K562 (cell line): ENCODE measurements around the gene SAMD13. TPM values are rescaled to one million over a fixed set of nuclear protein-coding genes. Genes with fewer than 3 reads are reported as not detected.
A peak's percentile ranks its signal among the peaks of the same experiment; 100 is the strongest.

Experiments
- ATF4 ChIP-seq: fragments of 450-650 bp; formaldehyde crosslinking; IDR thresholded peaks from 2 replicates; pipeline ENCODE4 v1.4.0; 2022; ENCODE audit warnings: mild to moderate bottlenecking, moderate library complexity
- CEBPG ChIP-seq, 3 experiments: fragments of 200-800 bp in 1 of 3; sonication (Bioruptor generic) in 1 of 3; sonication (generic) in 1 of 3; formaldehyde crosslinking in 1 of 3; IDR thresholded peaks in 2 of 3; conservative IDR thresholded peaks in 1 of 3; 2 replicates each; pipeline versions ENCODE4 v1.6.1 to v1.8.0; 2016 to 2022; ENCODE audit warnings: missing compliant biosample characterization in 2 of 3, missing genetic modification characterization in 2 of 3, mild to moderate bottlenecking in 1 of 3, missing genetic modification reagents in 1 of 3
- CHD4 ChIP-seq: fragments of 200-600 bp; sonication (generic); IDR thresholded peaks from 3 replicates; pipeline ENCODE4 v1.6.1; 2012; ENCODE audit warnings: low read depth, mild to moderate bottlenecking, mixed read lengths, low read length, inconsistent platforms; ENCODE audit not compliant: insufficient read depth, insufficient replicate concordance, poor library complexity, severe bottlenecking
- DACH1 ChIP-seq: fragments of 450-650 bp; IDR thresholded peaks from 2 replicates; pipeline ENCODE4 v1.6.1; 2018; ENCODE audit not compliant: partially characterized antibody
- GATA2 ChIP-seq: sonication (generic); formaldehyde crosslinking; IDR thresholded peaks from 2 replicates; pipeline ENCODE4 v1.4.0; 2020; ENCODE audit warnings: mild to moderate bottlenecking, missing genetic modification reagents
- GTF2A2 ChIP-seq: IDR thresholded peaks from 2 replicates; pipeline ENCODE4 v1.6.1; 2016; ENCODE audit warnings: mild to moderate bottlenecking, missing genetic modification characterization, missing compliant biosample characterization
- MXD1 ChIP-seq: fragments of 250-450 bp; sonication (Bioruptor Pico); IDR thresholded peaks from 2 replicates; pipeline ENCODE4 v1.8.0; 2021; ENCODE audit warnings: borderline replicate concordance, mild to moderate bottlenecking, moderate library complexity; ENCODE audit not compliant: poor library complexity, severe bottlenecking
- NR2C2 ChIP-seq, 2 experiments: fragments of 200-800 bp in 1 of 2; sonication (Bioruptor generic) in 1 of 2; sonication (generic) in 1 of 2; formaldehyde crosslinking in 1 of 2; IDR thresholded peaks; 2 replicates each; pipeline versions ENCODE4 v1.6.1 to v1.8.0; 2016 to 2022; ENCODE audit warnings: mild to moderate bottlenecking in 1 of 2, missing compliant biosample characterization in 1 of 2, missing genetic modification characterization in 1 of 2, missing genetic modification reagents in 1 of 2
- NUFIP1 ChIP-seq: fragments of 450-650 bp; IDR thresholded peaks from 2 replicates; pipeline ENCODE4 v1.6.1; 2018; ENCODE audit not compliant: partially characterized antibody
- RBM14 ChIP-seq: fragments of 200-400 bp; formaldehyde crosslinking; IDR thresholded peaks from 2 replicates; pipeline ENCODE4 v1.6.1; 2018; ENCODE audit warnings: low read depth, mild to moderate bottlenecking, low read length, moderate library complexity, borderline replicate concordance; ENCODE audit not compliant: insufficient read depth
- RERE ChIP-seq: sonication (generic); formaldehyde crosslinking; IDR thresholded peaks from 2 replicates; pipeline ENCODE4 v1.8.0; 2023; ENCODE audit warnings: missing genetic modification reagents, mild to moderate bottlenecking, borderline replicate concordance
- SIX5 ChIP-seq, 2 experiments: IDR thresholded peaks; 2 replicates each; pipeline ENCODE4 v1.6.1; 2011; ENCODE audit warnings: low read length in 2 of 2, borderline replicate concordance in 1 of 2, low read depth in 1 of 2, mild to moderate bottlenecking in 1 of 2, moderate library complexity in 1 of 2; ENCODE audit not compliant: insufficient read depth in 1 of 2
- SMARCA5 ChIP-seq: fragments of 450-650 bp; IDR thresholded peaks from 2 replicates; pipeline ENCODE4 v1.6.1; 2016
- TAF1 ChIP-seq: IDR thresholded peaks from 2 replicates; pipeline ENCODE4 v1.6.1; 2011; ENCODE audit warnings: mild to moderate bottlenecking, low read length, moderate library complexity; ENCODE audit not compliant: insufficient read depth, control insufficient read depth, severe bottlenecking; ENCODE audit errors: extremely low read depth
- TEAD4 ChIP-seq, 2 experiments: sonication (generic) in 1 of 2; formaldehyde crosslinking in 1 of 2; IDR thresholded peaks; 2 replicates each; pipeline versions ENCODE4 v1.6.1 to v1.8.0; 2012 to 2022; ENCODE audit warnings: borderline replicate concordance in 1 of 2, inconsistent platforms in 1 of 2, low read length in 1 of 2, mild to moderate bottlenecking in 1 of 2, missing genetic modification reagents in 1 of 2
- ZC3H8 ChIP-seq: fragments of 450-650 bp; IDR thresholded peaks from 2 replicates; pipeline ENCODE4 v1.6.1; 2017
- ZNF75A ChIP-seq: fragments of 450-650 bp; formaldehyde crosslinking; IDR thresholded peaks from 2 replicates; pipeline ENCODE4 v1.4.0; 2020; ENCODE audit warnings: mild to moderate bottlenecking
- ZNF780A ChIP-seq: fragments of 250-450 bp; sonication (Bioruptor Pico); IDR thresholded peaks from 2 replicates; pipeline ENCODE4 v1.5.0; 2021; ENCODE audit warnings: mild to moderate bottlenecking
- polyA plus RNA-seq, 8 experiments: library from polyadenylated mRNA; depleted of rRNA in 4 of 8; stranded (reverse) in 5 of 8; unstranded in 3 of 8; fragments of >200 nt; fragmentation: Nextera tagmentation in 2 of 8; fragmentation: Illumina TruSeq in 1 of 8; extraction: Ambion mirVana in 2 of 8; extraction: Trizol in 1 of 8; gene quantifications; 2 replicates each; pipeline versions ENCODE4 v1.2.1 to v1.2.3, GENCODE V29; 2011 to 2014; ENCODE audit warnings: inconsistent platforms in 1 of 8, missing spikeins in 1 of 8
- total RNA-seq, 7 experiments: library from RNA; depleted of rRNA in 6 of 7; stranded (reverse); fragments of >200 nt in 6 of 7; fragmentation: Illumina TruSeq in 2 of 7; extraction: Trizol in 2 of 7; gene quantifications; 2 replicates each; pipeline versions ENCODE4 v1.2.1 to v1.2.3, GENCODE V29; 2011 to 2021; ENCODE audit warnings: low replicate concordance in 1 of 7

SAMD13 gene
- total and polyA plus RNA-seq, 9 of the 15 experiments (the other 6 are each of a cell fraction or from before 2014, with no cell fraction given): 0.78 to 2.7 (median 1.00) TPM

GRCh38 chr1:84365225-84366221, 64.0 kb downstream of the SAMD13 start (continued):
- TF ChIP-seq SMARCA5 (no peak), TAF1 (no peak), GATA2 (CRISPR knock-in tag) (no peak), TEAD4 (IDR thresholded peaks at IDR 0.05; ENCODE audit: low read length) (0 out of 2 replicates have a peak, but pooled peaks have one; percentile 10), TEAD4 (CRISPR knock-in tag; IDR thresholded peaks at IDR 0.05; ENCODE audit: borderline replicate concordance) (no peak), RBM14 (no peak), GTF2A2 (no peak), DACH1 (no peak), SIX5 (IDR thresholded peaks at IDR 0.05; ENCODE audit: borderline replicate concordance in 1 of 2, insufficient read depth in 1 of 2, low read depth in 1 of 2, low read length in 2 of 2) (no peak), ATF4 (no peak), NUFIP1 (no peak), CHD4 (no peak), ZNF780A (no peak), MXD1 (CRISPR knock-in tag) (no peak), CEBPG (CRISPR knock-in tag; IDR thresholded peaks at IDR 0.05) (no peak), CEBPG (tag; conservative IDR thresholded peaks at IDR 0.05 in 1 of 2, IDR thresholded peaks at IDR 0.05 in 1 of 2) (peak in 1 of 2 experiments; percentile 55; a peak in 2 of 4 replicates), ZNF75A (no peak), ZC3H8 (no peak), RERE (CRISPR knock-in tag) (no peak), NR2C2 (CRISPR knock-in tag; IDR thresholded peaks at IDR 0.05) (no peak), NR2C2 (tag; IDR thresholded peaks at IDR 0.05) (peak; percentile 75)
